ENCODE data around the gene NINJ1.

DNA sequence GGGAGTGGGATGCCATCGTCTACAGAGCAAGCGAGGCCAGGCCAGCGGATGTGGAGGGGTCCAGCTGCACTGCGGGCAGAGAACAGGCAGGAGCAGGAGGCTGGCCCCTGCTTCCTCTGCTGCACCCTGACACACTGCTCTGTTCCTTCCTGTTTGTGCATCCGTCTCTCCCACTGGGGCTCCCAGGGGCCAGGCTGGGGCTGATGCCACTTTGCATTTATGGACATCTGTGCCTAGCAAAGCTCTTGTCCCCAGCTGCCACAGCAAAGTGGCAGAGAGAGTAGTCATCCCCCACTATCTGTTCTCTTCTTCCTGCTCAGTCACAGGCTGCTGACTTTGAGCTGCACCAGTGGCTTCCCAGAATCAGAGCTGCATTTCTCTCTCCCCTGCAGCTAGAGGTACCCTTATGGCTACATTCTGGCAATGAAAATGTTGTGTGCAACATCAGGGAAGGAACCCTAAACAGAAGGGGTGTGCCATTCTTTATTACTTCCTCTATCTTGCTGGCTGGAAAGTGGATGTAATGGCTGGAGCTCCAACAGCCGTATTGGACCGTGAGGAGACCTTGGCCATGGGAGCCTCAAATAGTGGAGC is 4.2 kb upstream of the NINJ1 start:
- no peak for TF ChIP-seq EZH2 (IDR thresholded peaks at IDR 0.05)
- TF ChIP-seq, protein P1, sequence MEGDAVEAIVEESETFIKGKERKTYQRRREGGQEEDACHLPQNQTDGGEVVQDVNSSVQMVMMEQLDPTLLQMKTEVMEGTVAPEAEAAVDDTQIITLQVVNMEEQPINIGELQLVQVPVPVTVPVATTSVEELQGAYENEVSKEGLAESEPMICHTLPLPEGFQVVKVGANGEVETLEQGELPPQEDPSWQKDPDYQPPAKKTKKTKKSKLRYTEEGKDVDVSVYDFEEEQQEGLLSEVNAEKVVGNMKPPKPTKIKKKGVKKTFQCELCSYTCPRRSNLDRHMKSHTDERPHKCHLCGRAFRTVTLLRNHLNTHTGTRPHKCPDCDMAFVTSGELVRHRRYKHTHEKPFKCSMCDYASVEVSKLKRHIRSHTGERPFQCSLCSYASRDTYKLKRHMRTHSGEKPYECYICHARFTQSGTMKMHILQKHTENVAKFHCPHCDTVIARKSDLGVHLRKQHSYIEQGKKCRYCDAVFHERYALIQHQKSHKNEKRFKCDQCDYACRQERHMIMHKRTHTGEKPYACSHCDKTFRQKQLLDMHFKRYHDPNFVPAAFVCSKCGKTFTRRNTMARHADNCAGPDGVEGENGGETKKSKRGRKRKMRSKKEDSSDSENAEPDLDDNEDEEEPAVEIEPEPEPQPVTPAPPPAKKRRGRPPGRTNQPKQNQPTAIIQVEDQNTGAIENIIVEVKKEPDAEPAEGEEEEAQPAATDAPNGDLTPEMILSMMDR (IDR thresholded peaks at IDR 0.05), result no peak

All from neural progenitor cell (in vitro differentiated cells).